ENCODE measurements around the gene SLC17A8. TPM values are rescaled to one million over a fixed set of nuclear protein-coding genes. Genes with fewer than 3 reads are reported as not detected.

Gene SLC17A8
- total RNA-seq, 1 experiment from 2014 or later: not detected

DNA sequence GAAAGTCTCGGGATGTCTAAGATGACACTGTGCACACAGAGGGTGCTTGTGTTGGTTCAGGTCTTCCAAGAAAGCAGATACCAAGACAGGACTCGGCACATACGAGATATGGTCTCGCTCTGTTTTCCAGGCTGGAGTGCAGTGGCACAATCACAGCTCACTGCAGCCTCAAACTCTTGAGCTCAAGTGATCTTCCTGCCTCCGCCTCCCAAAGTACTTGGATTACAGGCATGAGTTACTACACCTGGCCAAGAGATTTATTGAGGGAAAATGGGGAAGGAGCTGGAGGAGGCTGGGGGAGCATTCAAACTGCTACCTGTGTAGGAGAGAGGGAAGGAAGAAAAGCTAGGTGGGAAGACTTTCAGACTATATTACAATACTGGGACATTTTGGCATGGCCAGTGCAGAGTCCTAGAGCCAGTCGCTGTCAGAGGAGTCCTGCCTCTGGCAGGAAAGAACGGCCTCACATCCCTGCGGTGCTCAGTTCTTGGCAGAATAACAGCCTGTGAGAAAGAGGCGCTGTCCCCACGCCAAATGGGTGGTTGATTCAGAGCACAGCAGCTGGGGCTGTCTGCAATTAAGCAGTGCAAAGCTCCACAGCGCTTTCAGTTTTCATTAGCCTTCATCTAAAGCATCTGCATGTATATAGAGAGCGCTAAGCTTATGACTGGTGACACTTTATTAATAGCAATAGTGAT lies 18.3 kb downstream of the SLC17A8 start:
- H3K4me1 ChIP-seq (ENCODE audit: control insufficient read depth, insufficient read depth, low read length): no peaks in the 10 kb centered on the region
- ATAC-seq (no peak; the same call in 1 of the 2 replicates), DNase-seq (ENCODE audit: low read depth, low spot score) (no peak)
- H3K27ac ChIP-seq (ENCODE audit: low read length): no peak overlapping the region
- no peak overlapping the region for H3K4me3 ChIP-seq (ENCODE audit: low read depth in 2 of 2, low read length in 2 of 2)
- in situ Hi-C loops (cut with HindIII; ENCODE audit: low pct_unique_long_range_greater_than_20kb, low sequenced_read_pairs): no loop called here
- intact Hi-C loops (cut with micrococcal nuclease; ENCODE audit: unreplicated experiment): no loop called here
- no peak for TF ChIP-seq CTCF (IDR thresholded peaks at IDR 0.05)
- no peak for TF ChIP-seq TCF7L2 (IDR thresholded peaks at IDR 0.05; ENCODE audit: low read depth, low read length)
- no peak for TF ChIP-seq SIN3A (IDR thresholded peaks at IDR 0.05; ENCODE audit: borderline replicate concordance, insufficient read depth, low read depth, low read length)
- no peak for TF ChIP-seq REST (IDR thresholded peaks at IDR 0.05; ENCODE audit: insufficient read depth in 1 of 2, low read depth in 2 of 2, low read length in 1 of 2)
- TF ChIP-seq POLR2AphosphoS5 (IDR thresholded peaks at IDR 0.05; ENCODE audit: low read depth, low read length): no peak
- CTCF ChIA-PET: no interaction called here
- peaks cover 2% of the 10 kb centered on the region; the same call in 1 of the 2 replicates for H3K27me3 ChIP-seq (ENCODE audit: control insufficient read depth, insufficient read depth, low read length)
- BruUV-seq (replicated peaks): no TSS peak
- no peaks in the 10 kb centered on the region for H3K36me3 ChIP-seq (ENCODE audit: control insufficient read depth, insufficient read depth, low read length)
- POLR2A ChIA-PET: no interaction called here
- H3K9me3 ChIP-seq (ENCODE audit: control insufficient read depth, insufficient read depth, low read depth, low read length): no peaks in the 10 kb centered on the region

GRCh38 chr12:100376161-100376560 lies 19.3 kb downstream of the SLC17A8 start:
- TF ChIP-seq TCF7L2 (IDR thresholded peaks at IDR 0.05; ENCODE audit: low read depth, low read length) (no peak), POLR2AphosphoS5 (IDR thresholded peaks at IDR 0.05; ENCODE audit: low read depth, low read length) (no peak), SIN3A (IDR thresholded peaks at IDR 0.05; ENCODE audit: borderline replicate concordance, insufficient read depth, low read depth, low read length) (no peak), CTCF (IDR thresholded peaks at IDR 0.05) (no peak), REST (IDR thresholded peaks at IDR 0.05; ENCODE audit: insufficient read depth in 1 of 2, low read depth in 2 of 2, low read length in 1 of 2) (no peak)
- Histone ChIP-seq H3K27ac (ENCODE audit: low read length) (no peak overlapping the region), H3K27me3 (ENCODE audit: control insufficient read depth, insufficient read depth, low read length) (peaks cover 2% of the 10 kb centered on the region; the same call in 1 of the 2 replicates), H3K4me1 (ENCODE audit: control insufficient read depth, insufficient read depth, low read length) (no peaks in the 10 kb centered on the region), H3K4me3 (ENCODE audit: low read depth in 2 of 2, low read length in 2 of 2) (no peak overlapping the region), H3K36me3 (ENCODE audit: control insufficient read depth, insufficient read depth, low read length) (no peaks in the 10 kb centered on the region), H3K9me3 (ENCODE audit: control insufficient read depth, insufficient read depth, low read depth, low read length) (no peaks in the 10 kb centered on the region)
- intact Hi-C loops (cut with micrococcal nuclease; ENCODE audit: unreplicated experiment): no loop called here
- ChIA-PET POLR2A (no interaction called here), CTCF (no interaction called here)
- BruUV-seq (replicated peaks): no TSS peak
- in situ Hi-C loops (cut with HindIII; ENCODE audit: low pct_unique_long_range_greater_than_20kb, low sequenced_read_pairs): no loop called here
- no peak for DNase-seq (ENCODE audit: low read depth, low spot score)
- no peak for ATAC-seq
